Measurements from ENCODE around the gene STAU1.

- TF ChIP-seq CTCF (IDR thresholded peaks at IDR 0.05) (no peak), POLR2A (IDR thresholded peaks at IDR 0.05) (no peak), POLR2AphosphoS5 (IDR thresholded peaks at IDR 0.05) (peak; percentile 62)
Measured at GRCh38 chr20:49210101-49210756, 22.1 kb upstream of the STAU1 start.

All from prostate gland (tissue), 2 donors.